ELR (cell line): ENCODE results near the gene PGM3.

Source experiments
- DNase-seq: peaks from one replicate; pipeline ENCODE4 v3.0.0-alpha.2; 2015; ENCODE audit warnings: low read depth

PGM3 gene

DNA sequence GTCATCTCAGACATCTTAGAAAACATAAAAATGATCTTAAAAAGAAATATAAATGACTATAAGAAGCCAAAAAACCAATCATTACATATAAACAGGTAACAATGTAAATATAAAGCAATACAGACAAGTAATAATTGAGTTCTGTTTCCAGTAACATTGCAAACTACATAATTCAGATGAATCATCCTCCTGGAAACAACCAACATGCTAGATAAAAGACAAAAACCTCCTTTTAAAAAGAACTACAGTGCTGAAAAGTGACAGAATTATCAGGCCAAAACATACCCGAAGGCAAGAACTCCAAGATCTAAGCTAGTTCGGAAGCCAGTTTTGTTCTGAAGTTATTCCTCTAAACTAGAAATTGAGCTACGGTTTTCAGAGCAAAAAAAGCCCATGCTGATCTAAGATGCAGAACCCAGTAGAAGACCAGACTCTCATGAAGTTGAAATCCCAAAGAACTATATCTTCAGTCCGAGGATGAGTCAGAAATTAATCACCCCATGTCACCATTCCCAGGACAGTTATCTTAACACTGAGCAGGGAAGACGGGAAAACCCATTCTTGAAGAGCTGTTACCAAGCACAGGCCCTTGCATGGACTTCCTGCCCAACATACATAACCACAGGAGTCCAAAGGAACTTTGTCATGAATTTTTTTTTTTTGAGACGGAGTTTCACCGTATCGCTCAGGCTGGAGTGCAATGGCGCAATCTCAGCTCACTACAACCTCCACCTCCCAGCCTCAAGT lies 9.8 kb downstream of the PGM3 start:
- peak; percentile 98 for DNase-seq

DNA sequence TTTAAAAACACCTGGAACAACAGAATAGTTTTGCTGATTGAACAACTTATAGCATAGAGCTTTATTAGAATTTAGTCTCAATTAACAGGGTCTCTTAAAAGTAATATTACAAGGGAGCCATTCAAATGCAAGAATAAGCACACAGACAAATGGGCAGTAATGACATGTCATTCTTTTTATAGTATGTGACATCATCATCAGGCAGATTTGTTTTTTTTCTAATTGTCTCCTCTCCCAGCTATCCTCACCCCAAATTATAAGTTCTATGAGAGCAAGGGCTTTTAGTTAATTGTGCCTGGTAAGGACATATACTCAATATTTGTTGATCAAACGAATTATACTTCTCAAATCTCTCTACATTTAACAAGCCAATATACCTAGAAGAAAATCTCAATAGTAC lies 11.0 kb downstream of the PGM3 start:
- no peak for DNase-seq

DNA sequence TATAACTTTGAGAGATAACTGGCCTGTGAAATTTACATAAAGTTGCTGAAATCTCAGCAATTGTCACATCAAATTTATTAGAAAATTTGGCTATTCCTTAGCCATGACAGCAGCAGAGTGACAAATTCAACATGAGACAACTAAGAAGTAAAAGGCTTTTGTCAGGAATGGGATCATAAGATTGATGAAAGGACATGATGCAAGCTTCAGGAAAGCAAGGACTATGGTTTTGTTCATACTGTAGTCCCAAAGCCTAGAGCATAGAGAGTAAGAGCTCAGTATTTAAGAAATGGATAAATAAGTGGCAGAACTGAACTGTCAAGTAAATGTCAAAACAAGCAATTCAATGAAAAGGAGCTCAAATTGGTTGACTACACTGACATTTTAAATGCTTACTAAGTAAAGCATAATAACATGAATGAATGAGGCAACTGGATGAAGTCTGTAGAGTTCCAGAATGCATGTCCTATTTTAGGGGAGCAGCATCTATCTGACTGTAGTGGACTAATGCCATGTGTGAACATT lies 12.6 kb downstream of the PGM3 start:
- DNase-seq = no peak

DNA sequence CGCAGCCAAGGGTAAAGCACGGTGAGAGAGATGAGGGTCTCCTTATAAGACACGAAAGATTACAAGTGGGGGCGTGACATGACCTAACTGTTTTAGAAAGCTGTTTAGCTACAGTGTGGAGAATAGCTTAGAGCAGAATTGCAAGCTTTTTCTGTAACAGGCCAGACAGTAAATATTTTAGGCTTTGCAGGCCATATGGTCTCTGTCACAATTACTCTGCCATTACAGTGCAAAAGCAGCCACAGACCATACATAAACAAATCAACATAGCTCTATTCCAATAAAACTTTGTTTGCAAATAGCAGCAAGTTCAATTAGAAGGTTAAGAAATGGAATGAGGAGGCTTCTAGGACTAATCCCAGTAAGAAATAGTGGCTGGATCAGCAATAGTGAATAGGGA lies 16.8 kb downstream of the PGM3 start:
- no peak for DNase-seq

DNA sequence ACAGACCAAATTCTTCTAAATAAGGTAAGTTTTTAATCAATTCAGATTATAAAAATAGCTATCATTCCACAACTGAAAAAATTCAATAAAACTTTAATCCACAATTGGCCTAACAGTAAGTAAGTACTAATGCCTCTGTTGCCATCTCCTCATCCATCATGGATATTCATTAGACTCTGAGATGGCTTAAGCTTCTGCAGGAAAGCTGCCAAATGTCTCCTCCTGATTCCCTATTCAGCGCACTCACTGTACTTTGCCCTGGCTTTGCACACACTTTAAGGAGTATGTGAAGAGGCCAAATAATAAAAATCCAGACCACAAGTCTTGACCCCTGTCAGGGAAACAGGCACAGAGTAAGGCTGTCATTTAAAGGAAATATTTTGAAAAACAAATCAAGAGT lies 23.6 kb downstream of the PGM3 start:
- no peak for DNase-seq

DNA sequence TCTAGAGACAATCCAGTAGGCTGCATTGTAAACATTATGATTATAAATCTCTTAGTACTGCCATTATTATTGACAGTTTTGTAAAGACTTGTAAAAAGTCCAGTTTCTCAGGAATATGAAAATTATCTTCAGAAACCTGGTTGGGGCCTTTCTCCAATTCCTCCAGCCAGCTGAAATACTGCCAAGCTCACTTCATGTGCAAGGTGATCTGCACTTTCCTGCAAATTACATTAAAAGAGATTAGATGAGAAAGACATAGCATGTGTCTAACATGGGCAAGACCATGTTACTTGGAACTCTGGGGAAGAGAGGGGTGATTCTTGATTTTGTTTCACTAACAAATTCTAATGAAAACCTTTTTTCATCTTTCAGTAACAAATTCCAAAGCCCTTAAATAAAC lies 24.0 kb downstream of the PGM3 start:
- DNase-seq = no peak

DNA sequence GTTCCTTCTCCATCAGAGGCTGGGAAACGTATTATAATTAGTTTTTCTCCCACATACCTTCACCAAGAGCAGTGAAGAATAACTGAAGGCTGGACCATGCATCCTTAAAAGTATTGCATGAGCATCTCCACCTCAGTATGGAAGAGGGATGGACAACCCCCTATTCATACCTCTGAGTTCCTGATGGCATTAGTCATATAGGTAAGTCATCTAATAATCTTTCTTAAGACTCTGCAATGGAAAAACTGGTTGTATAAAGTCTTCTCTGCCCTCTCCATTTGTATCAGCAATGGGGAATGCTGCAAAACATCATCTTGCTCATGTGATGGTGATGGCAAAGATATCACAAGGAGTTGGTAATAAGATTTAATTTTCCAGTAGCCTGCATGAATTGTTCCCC lies 24.5 kb downstream of the PGM3 start:
- DNase-seq = no peak

DNA sequence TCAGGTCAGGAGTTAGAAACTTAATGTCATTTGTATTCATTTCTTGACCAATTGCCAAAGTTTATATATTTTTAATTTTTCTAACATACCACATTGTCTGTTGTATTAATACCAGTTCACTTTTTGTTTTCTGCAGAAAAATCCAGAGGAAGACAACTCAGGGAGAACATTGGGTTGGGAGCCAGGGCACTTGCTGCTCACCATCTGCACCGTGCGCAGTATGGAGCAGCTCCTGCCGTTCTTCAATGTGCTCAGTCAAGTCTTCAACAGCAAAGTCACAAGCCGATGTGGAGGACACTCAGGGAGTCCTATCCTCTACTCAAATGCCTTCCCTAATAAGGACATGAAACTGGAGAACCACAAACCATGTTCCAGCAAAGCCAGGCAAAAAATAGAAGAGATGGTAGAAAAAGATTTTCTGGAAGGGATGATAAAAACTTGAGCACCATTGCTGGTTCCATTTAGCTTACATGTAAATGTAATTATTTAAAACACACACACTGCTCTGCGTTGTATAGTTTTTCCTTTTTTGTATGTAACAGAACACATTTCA lies 25.3 kb downstream of the PGM3 start:
- no peak for DNase-seq

DNA sequence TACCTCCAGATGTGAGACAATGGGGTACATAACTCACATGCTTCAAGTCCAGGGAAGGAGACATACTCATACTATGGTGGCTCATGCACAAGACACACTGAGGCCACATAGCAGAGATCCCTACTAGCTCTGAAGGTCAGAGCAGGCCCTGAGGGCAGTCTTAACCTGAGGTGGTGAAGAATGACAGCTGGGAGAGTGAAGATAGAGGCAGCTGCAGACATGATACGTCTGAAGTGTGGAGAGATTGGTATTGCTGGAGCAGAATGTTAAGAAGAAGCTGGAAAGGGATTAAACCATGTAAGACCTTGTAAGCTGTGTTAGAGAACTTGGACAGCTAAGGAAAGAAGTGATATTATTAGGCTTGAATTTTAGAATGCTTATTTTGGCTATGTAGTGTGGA lies 32.9 kb downstream of the PGM3 start:
- no peak for DNase-seq

DNA sequence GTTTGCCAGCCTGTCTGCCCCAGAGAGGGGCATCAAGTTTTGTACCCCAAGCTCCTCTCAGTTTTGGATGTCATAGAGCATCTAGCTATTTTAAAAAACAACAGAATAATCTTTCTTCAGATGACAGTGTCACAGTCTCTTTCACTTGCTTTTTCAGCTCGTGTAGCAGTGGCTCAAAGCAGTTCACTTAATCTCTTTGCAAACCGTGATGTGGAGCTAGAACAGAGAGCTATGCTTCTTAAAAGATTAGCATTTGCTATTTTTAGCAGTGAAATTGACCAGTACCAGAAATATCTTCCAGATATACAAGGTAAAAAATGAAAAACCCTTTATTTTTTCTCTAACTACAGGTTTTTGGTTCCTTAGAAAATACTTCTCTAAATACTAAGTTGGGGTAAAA lies 37.3 kb downstream of the PGM3 start:
- no peak for DNase-seq

DNA sequence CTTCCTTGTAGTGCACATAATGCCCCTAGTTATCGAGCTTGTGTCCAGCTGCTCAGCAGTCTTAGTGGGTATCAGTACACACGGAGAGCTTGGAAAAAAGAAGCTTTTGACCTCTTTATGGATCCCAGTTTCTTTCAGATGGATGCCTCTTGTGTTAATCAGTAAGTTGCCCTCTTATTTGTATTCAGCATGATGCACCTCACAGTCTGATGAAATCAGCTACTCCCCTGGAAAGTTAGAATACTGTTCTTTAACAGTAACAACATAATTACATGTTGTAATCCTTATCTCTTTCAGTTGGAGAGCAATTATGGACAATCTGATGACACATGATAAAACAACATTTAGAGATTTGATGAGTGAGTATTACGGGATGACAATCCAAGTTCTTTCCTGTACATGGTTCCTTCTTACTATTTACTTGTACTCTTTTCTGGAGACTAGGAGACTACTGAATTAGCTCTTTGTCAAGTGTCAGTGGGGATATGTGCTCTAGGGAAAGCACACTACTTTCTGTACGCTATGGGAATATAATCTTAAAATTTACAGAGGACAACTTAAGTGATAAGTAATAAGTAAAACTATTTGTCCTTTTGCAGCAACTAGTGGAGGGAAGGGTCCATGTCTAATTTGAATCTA lies 39.1 kb downstream of the PGM3 start:
- no peak for DNase-seq

DNA sequence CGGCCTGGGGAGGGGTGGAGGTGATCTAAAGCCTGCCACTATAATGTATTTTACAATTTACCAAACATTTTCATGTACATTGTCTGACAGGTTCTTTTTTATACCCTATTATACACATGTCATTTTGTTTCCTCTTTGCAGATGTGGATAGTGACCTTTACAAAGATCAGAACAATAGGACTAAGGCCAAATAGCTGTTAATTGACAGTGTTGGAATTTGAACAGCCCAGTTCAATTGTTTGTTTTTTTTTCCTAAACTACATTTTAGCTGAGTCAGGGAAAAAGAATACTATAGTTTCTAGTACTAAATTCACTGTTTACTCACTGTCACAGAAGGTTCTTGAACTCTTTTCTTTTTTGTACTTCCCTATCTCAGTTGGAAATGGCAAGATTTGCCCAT lies 40.2 kb downstream of the PGM3 start:
- DNase-seq = no peak

DNA sequence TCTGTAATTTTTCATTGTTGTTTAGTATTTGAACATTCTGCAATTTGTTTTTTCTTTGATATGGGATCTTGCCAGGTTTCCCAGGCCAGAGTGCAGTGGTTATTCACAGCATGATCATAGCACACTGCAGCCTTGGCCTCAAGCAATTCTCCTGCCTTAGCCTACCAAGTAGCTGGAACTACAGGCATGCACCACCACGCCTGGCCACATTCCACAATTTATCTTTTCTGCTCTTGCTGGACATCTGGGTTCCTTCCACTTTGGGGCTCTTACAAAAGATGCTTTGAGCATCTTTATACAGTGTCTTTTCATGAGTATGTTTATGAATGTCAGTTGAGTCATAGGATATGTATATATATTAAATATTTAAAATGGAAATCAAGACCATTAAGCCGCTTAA lies 42.0 kb downstream of the PGM3 start:
- DNase-seq = peak; percentile 45

DNA sequence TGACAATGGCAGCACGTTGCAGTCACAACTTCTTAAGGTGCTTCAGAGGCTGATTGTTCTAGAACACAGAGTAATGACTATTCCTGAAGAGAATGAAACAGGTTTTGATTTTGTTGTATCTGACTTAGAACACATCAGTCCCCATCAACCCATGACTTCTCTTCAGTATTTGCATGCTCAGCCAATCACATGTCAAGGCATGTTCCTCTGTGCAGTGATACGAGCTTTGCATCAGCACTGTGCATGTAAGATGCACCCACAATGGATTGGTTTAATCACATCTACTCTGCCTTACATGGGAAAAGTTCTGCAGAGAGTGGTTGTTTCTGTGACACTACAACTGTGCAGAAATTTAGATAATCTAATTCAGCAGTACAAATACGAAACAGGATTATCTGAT lies 54.3 kb downstream of the PGM3 start:
- DNase-seq = no peak

DNA sequence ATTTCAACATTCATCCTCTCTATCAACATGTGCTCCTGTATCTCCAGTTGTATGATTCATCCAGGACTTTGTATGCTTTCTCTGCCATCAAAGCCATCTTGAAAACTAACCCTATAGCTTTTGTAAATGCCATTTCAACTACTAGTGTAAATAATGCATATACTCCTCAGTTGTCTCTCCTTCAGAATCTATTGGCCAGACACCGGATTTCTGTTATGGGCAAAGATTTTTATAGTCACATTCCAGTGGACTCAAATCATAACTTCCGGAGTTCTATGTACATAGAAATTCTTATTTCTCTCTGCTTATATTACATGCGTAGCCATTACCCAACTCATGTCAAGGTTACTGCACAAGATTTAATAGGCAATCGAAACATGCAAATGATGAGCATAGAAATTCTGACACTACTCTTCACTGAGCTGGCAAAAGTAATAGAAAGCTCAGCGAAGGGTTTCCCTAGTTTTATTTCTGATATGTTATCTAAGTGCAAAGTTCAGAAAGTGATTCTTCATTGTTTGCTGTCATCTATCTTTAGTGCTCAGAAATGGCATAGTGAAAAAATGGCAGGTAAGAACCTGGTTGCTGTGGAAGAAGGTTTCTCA lies 54.8 kb downstream of the PGM3 start:
- DNase-seq = no peak

DNA sequence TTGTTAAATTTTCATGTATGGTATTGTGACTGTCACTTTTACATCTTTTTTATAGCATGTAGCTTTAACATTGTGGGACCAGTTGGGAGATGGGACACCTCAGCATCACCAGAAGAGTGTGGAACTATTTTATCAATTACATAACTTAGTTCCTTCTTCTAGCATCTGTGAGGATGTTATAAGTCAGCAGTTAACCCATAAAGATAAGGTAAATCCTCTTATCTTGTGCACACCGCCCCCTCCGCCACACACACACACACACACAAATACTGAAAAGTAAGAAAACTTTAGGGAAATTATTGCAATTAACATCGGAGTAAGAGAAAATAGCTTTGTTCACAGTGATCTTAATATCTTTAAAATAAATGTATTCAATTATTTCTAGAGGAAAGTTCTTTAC lies 60.9 kb downstream of the PGM3 start:
- no peak for DNase-seq

DNA sequence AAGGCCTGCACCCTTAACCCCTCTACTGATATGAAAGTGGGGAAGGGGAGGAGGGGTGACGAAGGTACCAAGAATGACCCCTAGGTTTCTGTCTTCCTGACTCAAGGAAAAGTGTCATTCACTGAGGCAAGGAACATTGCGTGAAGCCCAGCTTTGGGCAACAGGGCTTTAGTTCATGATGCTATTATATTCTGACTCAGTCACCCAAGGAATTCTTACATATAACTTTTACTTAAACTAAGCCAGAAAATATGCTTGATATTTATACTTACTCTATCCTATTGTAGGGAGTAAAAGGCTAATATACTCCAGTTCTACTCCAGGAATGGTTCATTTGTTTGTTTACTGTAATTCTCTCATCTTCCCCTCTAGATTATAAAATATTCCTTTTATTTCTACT lies 65.1 kb downstream of the PGM3 start:
- peak; percentile 13 for DNase-seq

DNA sequence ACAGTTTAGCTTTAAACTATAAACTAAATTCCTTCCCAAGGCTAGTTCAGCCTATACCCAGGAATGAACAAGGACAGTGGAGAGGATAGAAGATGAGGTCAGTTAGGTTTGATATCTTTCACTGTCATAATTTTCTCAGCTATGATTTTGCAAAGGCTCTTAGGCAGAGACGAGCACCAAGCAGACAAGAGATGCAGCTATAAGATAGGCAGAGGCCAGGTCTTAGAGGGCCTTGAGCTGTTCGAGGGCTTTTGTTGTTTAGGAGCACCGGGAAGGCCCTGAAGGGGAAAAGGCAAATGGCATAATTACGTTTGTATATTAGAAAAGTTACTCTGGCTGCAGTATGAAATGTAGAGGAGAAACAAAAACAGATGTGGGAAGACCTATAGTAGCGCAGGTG lies 65.8 kb downstream of the PGM3 start:
- no peak for DNase-seq

DNA sequence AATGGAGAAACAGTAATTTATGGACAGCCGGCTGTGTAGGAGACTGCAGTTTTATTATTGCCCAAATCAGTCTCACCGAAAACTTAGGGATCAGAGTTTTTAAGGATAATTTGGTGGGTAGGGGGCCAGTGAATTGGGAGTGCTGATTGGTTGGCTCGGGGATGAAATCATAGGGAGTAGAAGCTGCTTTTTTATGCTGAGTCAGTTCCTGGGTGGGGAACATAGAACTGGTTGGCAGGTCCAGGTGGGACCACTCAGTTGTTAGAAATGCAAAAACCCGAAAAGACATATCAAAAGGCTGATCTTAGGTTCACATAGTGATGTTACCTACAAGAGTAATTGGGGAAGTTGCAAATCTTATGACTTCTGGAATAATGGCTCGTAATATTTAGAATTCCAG lies 66.3 kb downstream of the PGM3 start:
- DNase-seq = no peak

DNA sequence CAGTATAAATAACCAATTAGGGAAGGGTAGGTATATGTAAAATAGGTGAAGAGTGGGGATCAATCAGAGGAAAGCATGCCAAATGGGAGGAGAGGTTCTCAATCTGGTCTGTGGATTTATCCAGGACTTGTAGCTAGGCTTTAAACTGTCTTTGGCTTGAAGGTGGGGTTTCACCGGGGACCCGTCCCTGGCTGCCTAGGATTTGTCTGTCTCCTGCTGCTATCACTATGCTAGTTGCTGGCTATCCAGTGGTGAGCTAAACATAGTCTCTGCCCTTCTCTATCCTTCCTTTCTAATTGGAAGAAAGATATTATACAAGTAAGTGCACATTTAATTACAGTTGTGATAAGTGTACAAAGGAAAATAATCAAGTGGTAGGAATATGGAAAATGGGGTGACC lies 66.8 kb downstream of the PGM3 start:
- DNase-seq = no peak

DNA sequence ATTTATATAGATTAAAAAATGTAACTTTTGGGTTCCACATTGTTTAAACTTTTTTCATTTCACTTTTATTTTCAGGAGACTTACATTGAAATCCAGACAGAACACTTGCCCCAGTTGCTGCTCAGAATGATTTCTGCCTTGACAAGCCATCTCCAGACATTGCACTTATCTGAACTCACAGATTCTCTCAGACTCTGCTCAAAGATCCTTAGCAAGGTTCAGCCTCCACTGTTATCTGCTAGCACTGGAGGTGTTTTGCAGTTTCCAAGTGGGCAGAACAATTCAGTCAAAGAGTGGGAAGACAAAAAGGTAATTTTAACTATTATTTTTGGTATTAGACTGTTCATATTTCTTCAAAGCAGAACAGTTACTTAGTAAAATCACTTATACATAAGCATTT lies 67.6 kb downstream of the PGM3 start:
- no peak for DNase-seq

DNA sequence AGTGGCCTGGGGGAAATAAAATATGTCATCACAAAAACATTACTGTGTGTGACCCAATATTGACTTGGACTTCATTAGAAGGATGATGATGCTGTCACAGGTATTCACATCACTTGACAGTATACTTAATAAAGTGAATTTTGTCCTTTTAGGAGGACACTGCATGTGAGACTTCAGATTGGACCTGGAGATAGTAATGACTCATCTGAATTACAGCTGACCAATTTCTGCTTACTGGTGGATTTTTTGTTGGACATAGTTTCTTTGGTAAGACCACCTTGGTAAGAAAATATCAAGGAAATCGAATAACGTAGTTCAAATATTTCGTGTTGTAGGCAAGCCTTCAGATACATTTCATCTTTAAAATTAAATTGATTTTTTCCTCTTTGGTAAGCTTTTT lies 68.5 kb downstream of the PGM3 start:
- no peak for DNase-seq

DNA sequence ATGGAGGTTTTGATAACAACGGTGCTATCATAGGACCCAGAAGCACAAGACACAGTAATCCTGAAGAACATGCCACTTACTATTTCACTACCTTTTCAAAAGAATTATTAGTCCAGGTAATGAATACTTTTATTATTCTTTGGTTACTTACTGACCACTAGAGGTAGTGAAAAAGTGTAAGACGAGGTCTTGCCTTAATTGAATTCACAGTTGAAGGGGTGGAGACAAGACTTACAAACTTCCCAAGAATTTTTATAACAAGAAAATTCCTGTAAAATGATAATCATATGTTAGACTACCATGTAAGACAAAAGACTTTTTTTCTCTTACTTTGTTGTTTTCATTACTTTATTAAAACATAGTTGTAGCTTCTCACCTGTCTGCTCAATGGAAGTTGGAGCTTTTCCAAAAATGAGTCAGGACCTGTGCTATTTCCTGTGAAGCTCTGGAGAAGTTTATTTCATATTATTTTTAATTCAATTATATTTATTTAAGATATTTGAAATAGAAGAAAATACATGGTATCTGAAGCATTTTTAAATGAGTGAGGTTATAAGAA lies 73.2 kb downstream of the PGM3 start:
- peak; percentile 49 for DNase-seq
